Activated CD8-positive, alpha-beta T cell treated with anti-CD3 and anti-CD28 coated beads for 36 hours (primary cell): ENCODE measurements around the gene PTPRCAP. TPM values are rescaled to one million over a fixed set of nuclear protein-coding genes. Genes with fewer than 3 reads are reported as not detected.

Experiments used
- ATAC-seq: fragments of 200-7000 bp; cut with Tn5 transposase; one replicate; pipeline ENCODE4 v1.10.0; 2021; ENCODE audit warnings: mild to moderate bottlenecking, moderate library complexity
- CTCF ChIA-PET: fragments of 350-600 bp; sonication (Branson Sonifier 250); formaldehyde crosslinking; loops from one replicate; lab custom pipeline; 2021; ENCODE audit warnings: antibody characterized with exemption; lab: Charles Lee
- POLR2A ChIA-PET: fragments of 350-600 bp; sonication (Branson Sonifier 250); formaldehyde crosslinking; loops from one replicate; lab custom pipeline; 2021; ENCODE audit warnings: antibody characterized with exemption; lab: Charles Lee
- DNase-seq: peaks from one replicate; pipeline ENCODE4 v3.0.0-alpha.2; 2020
- H3K27ac Mint-ChIP-seq: one replicate; pipeline ENCODE4 v1.8.0; 2021; ENCODE audit warnings: mild to moderate bottlenecking, mixed read lengths
- H3K27me3 Mint-ChIP-seq: one replicate; pipeline ENCODE4 v1.8.0; 2021; ENCODE audit warnings: mixed read lengths
- H3K36me3 Mint-ChIP-seq: one replicate; pipeline ENCODE4 v1.8.0; 2021; ENCODE audit warnings: low read depth, mixed read lengths
- H3K4me1 Mint-ChIP-seq: one replicate; pipeline ENCODE4 v1.8.0; 2021; ENCODE audit warnings: low read depth, mixed read lengths
- H3K4me3 Mint-ChIP-seq: one replicate; pipeline ENCODE4 v1.8.0; 2021; ENCODE audit warnings: mild to moderate bottlenecking, moderate library complexity, mixed read lengths
- H3K9me3 Mint-ChIP-seq: one replicate; pipeline ENCODE4 v1.8.0; 2021; ENCODE audit warnings: mixed read lengths
- intact Hi-C: fragments of 100-400 bp; cut with micrococcal nuclease; formaldehyde crosslinking; loops from one replicate; pipeline ENCODE4 v1.10.0; 2022
- total RNA-seq, 2 experiments: library from RNA; stranded (reverse); gene quantifications; one replicate each; pipeline ENCODE4 v1.2.3, GENCODE V29; 2021
- TF ChIP-seq, protein P1 (sequence below): fragments of 200-600 bp; IDR thresholded peaks from one replicate; pipeline ENCODE4 v1.8.0; 2022; ENCODE audit warnings: antibody characterized with exemption, mild to moderate bottlenecking

Gene PTPRCAP
- total RNA-seq, 2 experiments from 2014 or later: 107 to 114 TPM

DNA sequence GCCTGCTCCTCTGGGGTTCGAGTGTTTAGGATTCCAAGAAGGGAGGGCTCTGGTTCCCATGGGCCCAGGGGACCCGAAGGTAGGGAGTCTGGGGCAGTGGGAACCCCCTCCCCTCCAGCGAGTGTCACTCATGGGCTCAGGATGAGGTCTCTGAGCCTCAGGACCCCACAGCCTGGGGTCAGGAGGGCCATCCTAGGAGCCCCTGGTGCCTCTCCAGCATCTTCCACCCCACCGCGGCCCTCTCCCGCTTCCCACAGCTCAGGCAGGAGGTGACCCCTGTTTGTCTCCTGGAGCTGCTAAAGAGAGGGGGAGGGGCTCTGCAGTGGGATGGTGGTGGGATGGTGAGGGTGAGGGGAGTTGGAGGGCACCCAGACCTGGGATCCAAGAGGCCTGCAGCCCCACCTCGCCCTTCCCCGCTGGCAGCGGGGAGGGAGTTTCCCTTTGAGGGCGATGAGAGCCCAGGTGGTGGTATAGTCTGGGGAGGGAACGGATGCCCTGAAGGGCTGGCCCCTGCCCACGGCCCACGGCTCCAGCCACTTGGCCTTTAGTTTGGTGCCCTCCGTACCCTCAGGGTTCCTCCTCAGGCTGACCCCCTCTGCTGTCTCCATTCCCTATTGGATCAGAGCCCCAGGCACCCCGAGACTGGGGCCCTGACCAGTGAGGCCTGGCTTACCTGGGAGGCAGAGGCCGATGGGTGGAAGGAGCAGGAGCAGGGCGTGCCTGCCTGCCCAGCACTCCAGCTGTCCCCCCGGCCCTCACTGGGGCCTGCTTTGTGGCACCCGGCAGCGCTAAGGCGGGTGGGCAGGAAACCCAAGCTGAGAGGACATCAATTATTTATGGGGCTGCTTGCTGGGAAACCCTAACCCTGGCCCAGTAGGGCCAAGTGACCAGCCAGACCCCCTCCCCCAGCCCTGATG, 16.6 kb upstream of the PTPRCAP start:
- TF ChIP-seq, protein P1, sequence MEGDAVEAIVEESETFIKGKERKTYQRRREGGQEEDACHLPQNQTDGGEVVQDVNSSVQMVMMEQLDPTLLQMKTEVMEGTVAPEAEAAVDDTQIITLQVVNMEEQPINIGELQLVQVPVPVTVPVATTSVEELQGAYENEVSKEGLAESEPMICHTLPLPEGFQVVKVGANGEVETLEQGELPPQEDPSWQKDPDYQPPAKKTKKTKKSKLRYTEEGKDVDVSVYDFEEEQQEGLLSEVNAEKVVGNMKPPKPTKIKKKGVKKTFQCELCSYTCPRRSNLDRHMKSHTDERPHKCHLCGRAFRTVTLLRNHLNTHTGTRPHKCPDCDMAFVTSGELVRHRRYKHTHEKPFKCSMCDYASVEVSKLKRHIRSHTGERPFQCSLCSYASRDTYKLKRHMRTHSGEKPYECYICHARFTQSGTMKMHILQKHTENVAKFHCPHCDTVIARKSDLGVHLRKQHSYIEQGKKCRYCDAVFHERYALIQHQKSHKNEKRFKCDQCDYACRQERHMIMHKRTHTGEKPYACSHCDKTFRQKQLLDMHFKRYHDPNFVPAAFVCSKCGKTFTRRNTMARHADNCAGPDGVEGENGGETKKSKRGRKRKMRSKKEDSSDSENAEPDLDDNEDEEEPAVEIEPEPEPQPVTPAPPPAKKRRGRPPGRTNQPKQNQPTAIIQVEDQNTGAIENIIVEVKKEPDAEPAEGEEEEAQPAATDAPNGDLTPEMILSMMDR: no peak
- ATAC-seq (no peak), DNase-seq (no peak)
- Mint-ChIP-seq H3K4me3 (no peak overlapping the region), H3K27me3 (no peaks in the 10 kb centered on the region), H3K27ac (no peak overlapping the region), H3K36me3 (no peaks in the 10 kb centered on the region), H3K9me3 (no peaks in the 10 kb centered on the region), H3K4me1 (peaks cover 9% of the 10 kb centered on the region)
- intact Hi-C loops: no loop called here
- ChIA-PET CTCF (no interaction called here), POLR2A (interaction anchor here (0.9 to 1.8 kb wide), 3 partner anchors 14 to 214 kb away, joined by 3 to 8 read pairs (median 6); no protein-coding TSS in a partner anchor)

DNA sequence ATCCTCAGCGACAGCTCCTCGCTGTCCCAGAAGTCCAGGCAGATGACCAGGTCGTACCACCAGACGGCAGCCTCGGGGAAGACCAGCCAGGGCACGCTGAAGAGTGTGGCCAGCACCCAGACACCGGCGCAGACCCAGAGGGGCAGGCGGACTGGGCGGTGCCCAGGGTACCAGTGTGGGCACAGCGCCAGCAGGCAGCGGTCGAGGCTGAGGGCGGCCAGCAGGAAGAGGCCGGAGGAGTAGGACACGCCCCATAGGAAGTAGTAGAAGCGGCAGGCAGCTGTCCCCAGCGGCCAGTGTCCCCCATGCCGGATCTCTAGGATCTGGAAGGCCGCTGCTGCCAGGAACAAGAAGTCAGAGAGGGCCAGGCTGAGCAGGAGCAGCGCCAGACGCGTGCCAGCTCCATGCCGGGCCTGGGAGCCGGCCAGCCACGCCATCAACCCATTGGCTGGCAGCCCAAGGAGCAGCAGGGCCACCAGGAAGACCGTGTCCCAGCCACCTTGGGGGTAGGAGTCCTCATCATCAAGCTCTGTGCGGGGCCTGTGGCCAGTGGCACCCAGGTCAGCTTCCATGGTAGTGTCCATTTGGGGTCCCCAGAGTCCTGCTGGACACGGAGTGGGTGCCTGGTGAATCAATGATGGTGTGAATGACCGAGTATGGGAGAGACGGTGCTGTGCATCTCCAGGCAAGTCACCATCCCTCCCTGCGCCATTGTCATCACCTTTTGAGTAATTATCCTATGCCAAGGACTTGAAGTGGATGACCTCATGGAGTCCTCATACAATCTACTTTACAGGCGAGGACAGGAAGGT, 14.9 kb upstream of the PTPRCAP start, which contains the start of gene GPR152:
Gene GPR152 (minus strand): TSS at position 589 of the 812 bp plus-strand sequence. CDS start 5 bp downstream, at position 584.
- POLR2A ChIA-PET: interaction anchor here (0.6 to 2.2 kb wide), 7 partner anchors 9 to 45 kb away, joined by 3 to 11 read pairs (median 3); partner anchors contain the start of gene PTPRCAP
- intact Hi-C loops: no loop called here
- CTCF ChIA-PET: interaction anchor here (1.2 kb wide), 1 partner anchor 70 kb away, joined by 3 read pairs; no protein-coding TSS in a partner anchor
- Mint-ChIP-seq H3K27ac (no peak within 1 kb of the TSS), H3K27me3 (no peaks in the 10 kb centered on the region), H3K9me3 (no peaks in the 10 kb centered on the region), H3K36me3 (no peaks in the 10 kb centered on the region), H3K4me3 (no peak within 1 kb of the TSS), H3K4me1 (peaks cover 17% of the 10 kb centered on the region)
- DNase-seq: no peak
- TF ChIP-seq, protein P1: no peak
- no peak for ATAC-seq

DNA sequence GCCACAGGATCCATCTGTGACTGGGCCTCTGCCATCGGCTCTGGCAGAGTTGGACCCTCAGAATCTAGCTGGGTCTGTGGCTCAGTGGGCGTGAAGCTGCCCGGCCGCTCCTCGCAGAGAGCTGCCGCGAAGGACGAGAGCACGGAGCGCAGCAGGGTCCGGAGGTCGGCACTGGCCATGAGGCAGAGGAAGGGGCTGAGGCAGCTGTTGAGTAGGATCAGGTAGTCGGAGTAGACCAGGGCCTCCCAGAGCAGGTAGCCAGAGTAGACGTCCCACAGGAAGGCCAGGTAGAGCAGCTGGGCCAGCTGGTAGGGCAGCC, 14.1 kb upstream of the PTPRCAP start:
- H3K9me3 Mint-ChIP-seq: no peaks in the 10 kb centered on the region
- H3K27me3 Mint-ChIP-seq: no peaks in the 10 kb centered on the region
- DNase-seq (no peak), ATAC-seq (no peak)
- H3K27ac Mint-ChIP-seq: no peak overlapping the region
- H3K4me1 Mint-ChIP-seq: peaks cover 20% of the 10 kb centered on the region
- TF ChIP-seq, protein P1: no peak
- no peaks in the 10 kb centered on the region for H3K36me3 Mint-ChIP-seq
- H3K4me3 Mint-ChIP-seq: no peak overlapping the region
- intact Hi-C loops: no loop called here
- POLR2A ChIA-PET: interaction anchor here (0.6 to 2.2 kb wide), 8 partner anchors 10 to 54 kb away, joined by 3 to 11 read pairs (median 3); partner anchors contain the start of genes PITPNM1 and PTPRCAP
- CTCF ChIA-PET: interaction anchor here (1.2 kb wide), 1 partner anchor 69 kb away, joined by 3 read pairs; no protein-coding TSS in a partner anchor

DNA sequence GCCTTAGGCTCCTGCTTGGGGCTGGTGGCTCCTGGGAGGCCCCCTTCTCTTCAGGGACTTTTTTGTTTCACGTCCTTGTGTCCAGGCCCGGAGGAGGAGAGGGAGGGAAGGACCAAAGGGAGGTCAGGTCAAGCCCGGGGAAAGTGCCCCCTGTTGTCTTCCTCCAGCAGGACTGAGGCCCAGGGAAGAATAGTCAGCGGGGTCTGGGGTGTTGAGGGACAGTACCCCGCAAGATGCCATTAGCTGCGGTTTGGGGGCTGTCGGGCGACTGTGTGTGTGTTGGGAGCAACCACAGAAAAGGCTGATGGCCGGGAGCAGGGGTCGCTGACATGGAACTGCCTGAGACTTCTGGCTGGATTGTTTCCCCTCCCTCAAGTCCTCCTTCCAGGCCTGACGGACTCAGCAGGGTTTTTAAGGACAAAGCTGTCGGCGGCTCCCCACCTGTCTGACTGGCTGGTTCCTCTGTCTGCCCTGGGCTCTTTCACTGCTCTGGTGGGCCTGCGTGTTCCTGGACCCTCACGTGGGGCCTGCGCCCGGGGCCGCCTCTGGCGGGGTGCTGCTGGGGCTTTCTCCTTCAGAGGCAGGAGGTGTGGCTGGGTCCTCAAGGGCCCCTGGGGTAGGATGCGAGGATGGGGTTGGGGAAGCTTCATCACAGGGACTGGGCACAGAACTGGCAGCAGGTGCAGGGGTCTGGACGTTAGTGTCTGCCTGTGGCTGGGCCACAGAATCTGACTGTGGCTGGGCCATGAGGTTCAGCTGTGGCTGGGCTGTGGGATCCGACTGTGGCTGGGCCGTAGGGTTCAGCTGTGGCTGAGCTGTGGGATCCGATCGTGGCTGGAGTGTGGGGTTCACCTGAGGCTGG, 13.5 kb upstream of the PTPRCAP start:
- CTCF ChIA-PET: interaction anchor here (1.2 kb wide), 1 partner anchor 68 kb away, joined by 3 read pairs; no protein-coding TSS in a partner anchor
- H3K27me3 Mint-ChIP-seq: no peaks in the 10 kb centered on the region
- intact Hi-C loops: no loop called here
- H3K36me3 Mint-ChIP-seq: no peaks in the 10 kb centered on the region
- no peak overlapping the region for H3K4me3 Mint-ChIP-seq
- H3K9me3 Mint-ChIP-seq: no peaks in the 10 kb centered on the region
- no peak for ATAC-seq
- TF ChIP-seq, protein P1: no peak
- H3K4me1 Mint-ChIP-seq: peaks cover 25% of the 10 kb centered on the region
- no peak for DNase-seq
- POLR2A ChIA-PET: interaction anchor here (0.9 to 2.2 kb wide), 8 partner anchors 10 to 55 kb away, joined by 3 to 11 read pairs (median 3); partner anchors contain the start of genes PITPNM1, PPP1CA and PTPRCAP
- H3K27ac Mint-ChIP-seq: no peak overlapping the region
